Testis (tissue), 3 donors: ENCODE data around the gene ZHX3. TPM values are rescaled to one million over a fixed set of nuclear protein-coding genes. Genes with fewer than 3 reads are reported as not detected.

Experiments
- DNase-seq: peaks from one replicate; pipeline ENCODE4 v3.0.0-alpha.2; 2019
- H3K27ac ChIP-seq, 2 donors: fragments of 200-600 bp; sonication (generic); one replicate each; pipeline ENCODE4 v1.5.1; 2019
- H3K27me3 ChIP-seq: fragments of 200-600 bp; sonication (generic); one replicate; pipeline ENCODE4 v1.5.1; 2019
- H3K36me3 ChIP-seq: fragments of 200-600 bp; sonication (generic); one replicate; pipeline ENCODE4 v1.5.1; 2017; ENCODE audit warnings: low read depth; ENCODE audit errors: missing control alignments
- H3K4me1 ChIP-seq: fragments of 200-600 bp; sonication (generic); one replicate; pipeline ENCODE4 v1.5.1; 2019
- H3K4me3 ChIP-seq, 2 donors: fragments of 200-600 bp; sonication (generic); one replicate each; pipeline ENCODE4 v1.5.1; 2017 to 2019
- H3K9me3 ChIP-seq: fragments of 200-600 bp; sonication (generic); one replicate; pipeline ENCODE4 v1.5.1; 2017
- CTCF ChIP-seq, 3 experiments: fragments of 450-650 bp in 2 of 3; fragments of 200-600 bp in 1 of 3; sonication (generic) in 1 of 3; IDR thresholded peaks; one replicate each; pipeline ENCODE4 v1.5.1; 2016 to 2019; ENCODE audit warnings: antibody characterized with exemption in 3 of 3, mild to moderate bottlenecking in 2 of 3, moderate library complexity in 1 of 3
- POLR2A ChIP-seq: fragments of 450-650 bp; IDR thresholded peaks from one replicate; pipeline ENCODE4 v1.6.1; 2017; ENCODE audit warnings: antibody characterized with exemption, mild to moderate bottlenecking, moderate library complexity
- WGBS, 2 donors: methylation state at CpG; one replicate each; pipeline ENCODE4 v1.1.5; 2018; 5-methylcytosine and 5-hydroxymethylcytosine counted together
- intact Hi-C: fragments of 100-400 bp; cut with DNase I; formaldehyde crosslinking; loops from one replicate; pipeline ENCODE4 v1.15.1; 2023; ENCODE audit warnings: low total_unique reads
- polyA plus RNA-seq: library from polyadenylated mRNA; stranded (reverse); fragments of 350-450 nt; fragmentation: Illumina TruSeq; extraction: RNeasy Lipid Tissue Mini Kit (QIAGEN cat#74804); gene quantifications from one replicate; pipeline ENCODE4 v1.2.3, GENCODE V29; 2014; ENCODE audit warnings: low read depth, low replicate concordance; ENCODE audit not compliant: insufficient read depth
- total RNA-seq, 2 donors: library from RNA; depleted of rRNA; stranded (reverse); fragments of >200 nt; gene quantifications; one replicate each; pipeline ENCODE4 v1.2.3, GENCODE V29; 2016

Gene ZHX3
- total and polyA plus RNA-seq, 3 donors from 2014 or later: 35.1 to 103 (median 55.7) TPM

- intact Hi-C loops: no loop called here
- Histone ChIP-seq H3K27me3 (no peaks in the 10 kb centered on the region), H3K4me1 (no peaks in the 10 kb centered on the region), H3K9me3 (no peaks in the 10 kb centered on the region), H3K36me3 (no peaks in the 10 kb centered on the region), H3K27ac (no peak overlapping the region), H3K4me3 (no peak overlapping the region)
- TF ChIP-seq CTCF (IDR thresholded peaks at IDR 0.05) (no peak), POLR2A (no peak)
- no peak for DNase-seq
- 91 to 98% methylated on average over 5 of the region's 5 CpGs for WGBS, 2 donors
These were observed 61.0 kb downstream of the ZHX3 start for GRCh38 chr20:41256516-41256915.

- no peaks in the 10 kb centered on the region for H3K27me3 ChIP-seq
- H3K9me3 ChIP-seq: no peaks in the 10 kb centered on the region
- no peak overlapping the region for H3K27ac ChIP-seq
- WGBS, 2 donors: 85 to 94% methylated on average over 1 of the region's 1 CpG
- H3K4me3 ChIP-seq: no peak overlapping the region
- no peak for DNase-seq
- TF ChIP-seq CTCF (IDR thresholded peaks at IDR 0.05) (no peak), POLR2A (no peak)
- intact Hi-C loops: no loop called here
- no peaks in the 10 kb centered on the region for H3K4me1 ChIP-seq
- no peaks in the 10 kb centered on the region for H3K36me3 ChIP-seq
These were observed 61.9 kb downstream of the ZHX3 start for GRCh38 chr20:41255655-41256054.

GRCh38 chr20:41249411-41250281 lies 67.9 kb downstream of the ZHX3 start:
- Histone ChIP-seq H3K27ac (peak overlapping the region; percentile 73 to 89), H3K27me3 (no peaks in the 10 kb centered on the region), H3K4me3 (no peak overlapping the region), H3K4me1 (peaks cover 38% of the 10 kb centered on the region), H3K9me3 (no peaks in the 10 kb centered on the region), H3K36me3 (no peaks in the 10 kb centered on the region)
- intact Hi-C loops: loop anchor here (5.0 kb wide), 1 partner anchor 68 kb away; the partner anchor contains the start of gene ZHX3
- WGBS, 2 donors: 40 to 46% methylated on average over 9 of the region's 9 CpGs
- TF ChIP-seq POLR2A: no peak
- no peak for TF ChIP-seq CTCF (IDR thresholded peaks at IDR 0.05)
- peak; percentile 60 for DNase-seq

GRCh38 chr20:41248368-41249024 lies 69.0 kb downstream of the ZHX3 start:
- Histone ChIP-seq H3K36me3 (no peaks in the 10 kb centered on the region), H3K4me3 (no peak overlapping the region), H3K4me1 (peaks cover 38% of the 10 kb centered on the region), H3K27ac (peak overlapping the region in 1 of 2 donors; percentile 89), H3K27me3 (no peaks in the 10 kb centered on the region), H3K9me3 (no peaks in the 10 kb centered on the region)
- intact Hi-C loops: loop anchor here (5.0 kb wide), 1 partner anchor 69 kb away; the partner anchor contains the start of gene ZHX3
- TF ChIP-seq POLR2A (no peak), CTCF (IDR thresholded peaks at IDR 0.05) (no peak)
- WGBS, 2 donors: 39% methylated on average over 4 of the region's 4 CpGs
- DNase-seq: peak; percentile 25
